PC-3 (cell line): ENCODE data around the gene HARS1. TPM values are rescaled to one million over a fixed set of nuclear protein-coding genes. Genes with fewer than 3 reads are reported as not detected.

ENCODE experiments used
- ATAC-seq: fragments of 200-7000 bp; cut with Tn5 transposase; 2 replicates; pipeline ENCODE4 v1.9.1; 2020; ENCODE audit warnings: mild to moderate bottlenecking, moderate library complexity
- BruUV-seq: library from RNA; stranded (reverse); fragments of 400-500 nt; replicated peaks from 2 replicates; lab custom pipeline; 2021; lab: Mats Ljungman, UMichigan
- CTCF ChIA-PET: fragments of 300-600 bp; sonication (Branson Sonifier 250); formaldehyde crosslinking; loops from one replicate; lab custom pipeline; 2022; ENCODE audit warnings: antibody characterized with exemption; lab: Charles Lee
- POLR2A ChIA-PET: fragments of 300-600 bp; sonication (Branson Sonifier 250); formaldehyde crosslinking; loops from one replicate; lab custom pipeline; 2022; ENCODE audit warnings: antibody characterized with exemption; ENCODE audit not compliant: unreplicated experiment; lab: Charles Lee
- DNase-seq: peaks from one replicate; pipeline ENCODE4 v3.0.0-alpha.2; 2015
- H2AFZ ChIP-seq: fragments of 300-600 bp; sonication (generic); 2 replicates; pipeline ENCODE4 v1.6.0; 2016; ENCODE audit warnings: antibody characterized with exemption, low read length
- H3F3A ChIP-seq: fragments of 300-600 bp; sonication (generic); one replicate; pipeline ENCODE4 v1.6.0; 2017; ENCODE audit warnings: antibody characterized with exemption, low read length, control low read depth, mild to moderate bottlenecking; ENCODE audit not compliant: unreplicated experiment
- H3K27ac ChIP-seq: fragments of 300-600 bp; sonication (generic); 2 replicates; pipeline ENCODE4 v1.5.1; 2016; ENCODE audit warnings: mild to moderate bottlenecking, low read length
- H3K27me3 ChIP-seq: fragments of 300-600 bp; sonication (generic); 2 replicates; pipeline ENCODE4 v1.6.1; 2016; ENCODE audit warnings: low read length, mixed read lengths
- H3K36me3 ChIP-seq: fragments of 300-600 bp; sonication (generic); 2 replicates; pipeline ENCODE4 v1.6.1; 2016; ENCODE audit warnings: low read depth, mixed run types, low read length, mixed read lengths
- H3K4me1 ChIP-seq: fragments of 300-600 bp; sonication (generic); 2 replicates; pipeline ENCODE4 v1.5.1; 2016; ENCODE audit warnings: low read length; ENCODE audit not compliant: insufficient read depth
- H3K4me2 ChIP-seq: fragments of 300-600 bp; sonication (generic); 2 replicates; pipeline ENCODE4 v1.6.0; 2016; ENCODE audit warnings: low read length
- H3K4me3 ChIP-seq: fragments of 300-600 bp; sonication (generic); 2 replicates; pipeline ENCODE4 v1.5.1; 2016; ENCODE audit warnings: mild to moderate bottlenecking, low read length, mixed read lengths
- H3K79me2 ChIP-seq: fragments of 300-600 bp; sonication (generic); 2 replicates; pipeline ENCODE4 v1.6.1; 2017; ENCODE audit warnings: low read length, mixed read lengths
- H3K9ac ChIP-seq: fragments of 300-600 bp; sonication (generic); 2 replicates; pipeline ENCODE4 v1.6.0; 2016; ENCODE audit warnings: mild to moderate bottlenecking, low read length
- H3K9me2 ChIP-seq: fragments of 300-600 bp; sonication (generic); replicated peaks from 2 replicates; pipeline ENCODE4 v1.6.1; 2016; ENCODE audit warnings: mixed run types, low read length, mixed read lengths
- H3K9me3 ChIP-seq: fragments of 300-600 bp; sonication (generic); 2 replicates; pipeline ENCODE4 v1.6.1; 2016; ENCODE audit warnings: low read length, mixed read lengths
- H4K20me1 ChIP-seq: fragments of 300-600 bp; sonication (generic); 2 replicates; pipeline ENCODE4 v1.6.1; 2016; ENCODE audit warnings: low read length, mixed read lengths
- EZH2 ChIP-seq: fragments of 300-600 bp; sonication (generic); IDR thresholded peaks from one replicate; pipeline ENCODE4 v1.6.1; 2017; ENCODE audit warnings: antibody characterized with exemption, mild to moderate bottlenecking, low read length; ENCODE audit not compliant: unreplicated experiment
- EZH2phosphoT487 ChIP-seq: fragments of 300-600 bp; sonication (generic); IDR thresholded peaks from 2 replicates; pipeline ENCODE4 v1.6.1; 2018; ENCODE audit warnings: mild to moderate bottlenecking, antibody characterized with exemption, low read length, borderline replicate concordance
- intact Hi-C: fragments of 100-400 bp; cut with micrococcal nuclease; formaldehyde crosslinking; loops from 2 replicates; pipeline ENCODE4 v1.9.0; 2023
- total RNA-seq: library from RNA; depleted of rRNA; stranded (reverse); fragments of >200 nt; gene quantifications from 2 replicates; pipeline ENCODE4 v1.2.3, GENCODE V29; 2014
- TF ChIP-seq, protein P1 (sequence below): fragments of 300-600 bp; sonication (generic); conservative IDR thresholded peaks from 2 replicates; pipeline ENCODE4 v1.5.1; 2017; ENCODE audit warnings: antibody characterized with exemption, low read depth, mild to moderate bottlenecking, low read length

The HARS1 gene
- total RNA-seq, 1 experiment from 2014 or later = 87.1 TPM

DNA sequence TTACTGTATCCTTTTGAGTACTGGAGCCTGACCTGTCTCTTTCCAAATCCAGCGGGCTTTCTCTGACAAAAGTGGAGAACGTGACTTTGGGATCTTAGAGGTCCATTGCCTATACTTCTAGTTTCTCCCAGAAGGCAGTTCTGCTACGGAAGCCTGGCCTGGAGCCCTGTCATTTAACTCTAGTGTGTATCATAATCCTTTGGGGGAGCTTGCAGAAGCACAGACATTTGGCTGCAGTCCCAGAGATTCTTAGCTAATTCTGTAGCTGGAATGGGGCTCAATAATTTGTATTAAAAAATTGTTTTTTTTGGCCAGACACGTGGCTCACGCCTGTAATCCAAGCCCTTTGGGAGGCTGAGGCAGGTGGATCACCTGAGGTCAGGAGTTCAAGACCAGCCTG is 3.1 kb upstream of the HARS1 start:
- Histone ChIP-seq H3K4me3 (no peak overlapping the region), H3K27me3 (no peaks in the 10 kb centered on the region), H3K4me1 (peaks cover 7% of the 10 kb centered on the region; the same call in 1 of the 2 replicates), H3K4me2 (no peak overlapping the region), H3K79me2 (peaks cover 50% of the 10 kb centered on the region), H4K20me1 (no peaks in the 10 kb centered on the region), H3K36me3 (peaks cover 30% of the 10 kb centered on the region), H3K9me2 (no peaks in the 10 kb centered on the region), H3K27ac (no peak overlapping the region), H3K9me3 (no peaks in the 10 kb centered on the region), H3K9ac (no peak overlapping the region), H3F3A (no peaks in the 10 kb centered on the region), H2AFZ (no peak overlapping the region)
- no peak for TF ChIP-seq EZH2phosphoT487
- TF ChIP-seq, protein P1, sequence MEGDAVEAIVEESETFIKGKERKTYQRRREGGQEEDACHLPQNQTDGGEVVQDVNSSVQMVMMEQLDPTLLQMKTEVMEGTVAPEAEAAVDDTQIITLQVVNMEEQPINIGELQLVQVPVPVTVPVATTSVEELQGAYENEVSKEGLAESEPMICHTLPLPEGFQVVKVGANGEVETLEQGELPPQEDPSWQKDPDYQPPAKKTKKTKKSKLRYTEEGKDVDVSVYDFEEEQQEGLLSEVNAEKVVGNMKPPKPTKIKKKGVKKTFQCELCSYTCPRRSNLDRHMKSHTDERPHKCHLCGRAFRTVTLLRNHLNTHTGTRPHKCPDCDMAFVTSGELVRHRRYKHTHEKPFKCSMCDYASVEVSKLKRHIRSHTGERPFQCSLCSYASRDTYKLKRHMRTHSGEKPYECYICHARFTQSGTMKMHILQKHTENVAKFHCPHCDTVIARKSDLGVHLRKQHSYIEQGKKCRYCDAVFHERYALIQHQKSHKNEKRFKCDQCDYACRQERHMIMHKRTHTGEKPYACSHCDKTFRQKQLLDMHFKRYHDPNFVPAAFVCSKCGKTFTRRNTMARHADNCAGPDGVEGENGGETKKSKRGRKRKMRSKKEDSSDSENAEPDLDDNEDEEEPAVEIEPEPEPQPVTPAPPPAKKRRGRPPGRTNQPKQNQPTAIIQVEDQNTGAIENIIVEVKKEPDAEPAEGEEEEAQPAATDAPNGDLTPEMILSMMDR = no peak
- TF ChIP-seq EZH2 = no peak
- BruUV-seq = no TSS peak
- POLR2A ChIA-PET = no interaction called here
- CTCF ChIA-PET = no interaction called here
- DNase-seq (no peak), ATAC-seq (no peak)
- intact Hi-C loops = no loop called here

DNA sequence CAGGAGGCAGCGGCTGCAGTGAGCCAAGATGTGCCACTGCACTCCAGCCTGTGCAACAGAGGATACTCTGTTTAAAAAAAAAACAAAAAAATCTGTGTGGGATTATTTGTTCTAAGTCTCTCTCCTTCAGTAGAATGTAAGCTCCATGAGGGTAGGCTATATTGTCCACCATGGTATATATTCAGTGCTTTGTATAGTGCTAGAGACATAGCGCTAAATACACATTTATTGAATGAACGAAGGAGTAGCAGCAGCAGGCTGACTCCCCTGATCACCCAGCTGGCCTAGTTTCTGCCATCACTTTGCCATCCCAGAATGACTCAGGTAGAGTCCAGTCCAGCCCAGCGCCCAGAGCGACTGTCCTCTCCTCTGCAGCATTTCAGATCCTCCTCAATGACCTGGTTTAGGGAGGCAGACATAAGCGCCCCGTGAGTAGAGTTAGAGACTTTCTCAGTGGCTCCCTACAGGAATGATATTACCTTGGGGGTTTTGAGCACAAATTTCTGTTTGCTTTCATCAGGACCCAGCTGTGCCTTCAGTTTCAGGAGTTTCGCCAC is 716 bp downstream of the HARS1 start:
- Histone ChIP-seq H3K27ac (peak overlapping the region; percentile 71), H3K4me2 (peak overlapping the region; percentile 85), H4K20me1 (no peaks in the 10 kb centered on the region), H3K9ac (peak overlapping the region; percentile 96), H2AFZ (peak overlapping the region; percentile 82; the same call in 1 of the 2 replicates), H3K4me1 (peaks cover 7% of the 10 kb centered on the region; the same call in 1 of the 2 replicates), H3F3A (no peaks in the 10 kb centered on the region), H3K36me3 (peaks cover 6% of the 10 kb centered on the region; the same call in 1 of the 2 replicates), H3K9me3 (no peaks in the 10 kb centered on the region), H3K9me2 (no peaks in the 10 kb centered on the region), H3K4me3 (peak overlapping the region; percentile 92), H3K27me3 (no peaks in the 10 kb centered on the region), H3K79me2 (peaks cover 62% of the 10 kb centered on the region)
- BruUV-seq = TSS peak; percentile 64
- intact Hi-C loops = no loop called here
- ATAC-seq (peak; percentile 10; the same call in 1 of the 2 replicates), DNase-seq (peak; percentile 12)
- ChIA-PET POLR2A (interaction anchor here (0.6 to 0.9 kb wide), 5 partner anchors 10 to 345 kb away, joined by 4 to 8 read pairs (median 4); partner anchors contain the start of gene ZMAT2), CTCF (interaction anchor here (0.5 to 0.7 kb wide), 2 partner anchors 31 to 143 kb away, joined by 3 read pairs; partner anchors contain the start of gene EIF4EBP3)
- TF ChIP-seq, protein P1 = no peak
- TF ChIP-seq EZH2 (no peak), EZH2phosphoT487 (no peak)

- H2AFZ ChIP-seq = no peak overlapping the region
- H3K9ac ChIP-seq = no peak overlapping the region
- no peak for ATAC-seq
- no peaks in the 10 kb centered on the region for H3F3A ChIP-seq
- no peaks in the 10 kb centered on the region for H3K27me3 ChIP-seq
- H3K4me1 ChIP-seq = no peaks in the 10 kb centered on the region
- H3K79me2 ChIP-seq = no peaks in the 10 kb centered on the region
- no TSS peak for BruUV-seq
- TF ChIP-seq EZH2 = no peak
- no peak for TF ChIP-seq EZH2phosphoT487
- TF ChIP-seq, protein P1 = no peak
- ChIA-PET CTCF (no interaction called here), POLR2A (no interaction called here)
- H3K36me3 ChIP-seq = peaks cover 5% of the 10 kb centered on the region; the same call in 1 of the 2 replicates
- H3K9me2 ChIP-seq = no peaks in the 10 kb centered on the region
- H3K4me3 ChIP-seq = no peak overlapping the region
- no peaks in the 10 kb centered on the region for H4K20me1 ChIP-seq
- intact Hi-C loops = no loop called here
- DNase-seq = no peak
- H3K4me2 ChIP-seq = no peak overlapping the region
- no peaks in the 10 kb centered on the region for H3K9me3 ChIP-seq
- H3K27ac ChIP-seq = no peak overlapping the region
Observed at GRCh38 chr5:140678993-140679392, 12.2 kb downstream of the HARS1 start.
